Adrenal gland (tissue), 12 donors: ENCODE results near the gene UPP2. TPM values are rescaled to one million over a fixed set of nuclear protein-coding genes. Genes with fewer than 3 reads are reported as not detected.

Experiments
- DNase-seq, 7 donors: peaks; one replicate each; pipeline ENCODE4 v3.0.0-alpha.2; 2019 to 2020
- H3K27ac ChIP-seq, 5 donors: fragments of 200-600 bp; sonication (generic) in 4 of 5; 1 replicate in 3 of 5; 2 replicates in 2 of 5; pipeline versions ENCODE4 v1.5.1 to v1.8.0; 2016 to 2020; ENCODE audit warnings: mild to moderate bottlenecking in 1 of 5
- H3K27me3 ChIP-seq: fragments of 200-600 bp; 2 replicates; pipeline ENCODE4 v1.8.0; 2021
- H3K36me3 ChIP-seq, 2 donors: fragments of 200-600 bp; replicated peaks in 1 of 2; 1 replicate in 1 of 2; 2 replicates in 1 of 2; pipeline versions ENCODE4 v1.5.1 to v1.8.0; 2018 to 2022
- H3K4me1 ChIP-seq, 2 donors: fragments of 200-600 bp; replicated peaks in 1 of 2; 1 replicate in 1 of 2; 2 replicates in 1 of 2; pipeline versions ENCODE4 v1.5.1 to v1.8.0; 2018 to 2021
- H3K4me3 ChIP-seq, 4 donors: fragments of 200-600 bp; sonication (generic) in 3 of 4; one replicate each; pipeline ENCODE4 v1.5.1; 2016 to 2018
- H3K9me3 ChIP-seq, 3 donors: fragments of 200-600 bp; sonication (generic) in 1 of 3; replicated peaks in 1 of 3; 1 replicate in 2 of 3; 2 replicates in 1 of 3; pipeline versions ENCODE4 v1.5.1 to v1.8.0; 2016 to 2021
- POLR2A ChIP-seq, 2 donors: fragments of 450-650 bp; IDR thresholded peaks; one replicate each; pipeline ENCODE4 v1.6.1; 2017; ENCODE audit warnings: antibody characterized with exemption in 2 of 2, mild to moderate bottlenecking in 2 of 2, moderate library complexity in 1 of 2
- WGBS, 4 donors: extraction: QIAGEN DNeasy Blood & Tissue Kit in 2 of 4; methylation state at CpG; one replicate each; pipeline versions ENCODE4 v1.1.5 to v1.1.7; 2013 to 2017; 5-methylcytosine and 5-hydroxymethylcytosine counted together
- intact Hi-C, 2 donors: fragments of 100-400 bp; cut with DNase I; formaldehyde crosslinking; loops; one replicate each; pipeline versions ENCODE4 v1.14.1 to v1.15.0; 2022 to 2023
- polyA plus RNA-seq, 3 donors: library from polyadenylated mRNA; stranded (reverse); fragments of 200-250 nt in 2 of 3; fragments of 350-450 nt in 1 of 3; fragmentation: Illumina TruSeq in 1 of 3; extraction: RNeasy Lipid Tissue Mini Kit (QIAGEN cat#74804) in 1 of 3; gene quantifications; one replicate each; pipeline ENCODE4 v1.2.3, GENCODE V29; 2013 to 2014
- total RNA-seq, 9 donors: library from RNA; depleted of rRNA in 4 of 9; stranded (reverse); fragments of >200 nt in 4 of 9; fragments of 120-200 nt in 1 of 9; fragmentation: NEBNext Ultra II Directional in 1 of 9; extraction: Animal tissue kit (Norgen Biotek cat#: 25700) in 1 of 9; gene quantifications; one replicate each; pipeline versions ENCODE4 v1.1.0 to v1.2.4, GENCODE V29; 2013 to 2023
- TF ChIP-seq, protein P1 (sequence below), 6 experiments: fragments of 450-650 bp in 4 of 6; fragments of 200-600 bp in 2 of 6; sonication (generic) in 1 of 6; IDR thresholded peaks; 1 replicate in 5 of 6; 2 replicates in 1 of 6; pipeline versions ENCODE4 v1.5.1 to v1.8.0; 2016 to 2021; ENCODE audit warnings: antibody characterized with exemption in 6 of 6, mild to moderate bottlenecking in 2 of 6, moderate library complexity in 1 of 6
- donor health status: healthy with polysubstance abuse.
- donor health status: Bipolar disorder and iron deficiency.
- donor health status: DM: yes; HTN: yes; CAD: no.
- donor health status: DM: no; HTN: no; CAD: no.
- donor health status: DM: no; HTN: no; CAD: no.
- donor health status: DM: yes; HTN: yes; CAD: no.

The UPP2 gene
- total and polyA plus RNA-seq, 12 donors, result 0.05 to 0.18 (median 0.07) TPM; not detected in 6

DNA sequence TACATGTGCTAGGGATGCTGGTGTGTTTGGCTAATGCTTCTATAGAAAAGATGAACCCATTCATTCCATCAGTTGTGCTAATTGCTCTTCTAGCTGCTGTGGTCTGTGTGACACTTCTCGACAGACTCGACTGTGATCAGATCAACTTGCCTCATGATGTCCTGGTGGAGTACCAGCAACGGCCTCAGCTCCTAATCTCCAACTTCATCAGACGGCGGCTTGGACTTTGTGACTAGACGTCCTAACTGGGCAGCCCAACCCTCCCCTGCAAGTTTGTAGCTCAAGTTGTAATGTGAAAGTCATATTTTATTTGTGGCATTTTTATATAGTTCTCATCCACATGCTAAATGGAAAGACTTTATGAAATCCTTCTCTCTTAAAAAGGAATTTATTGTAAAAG, 33.0 kb downstream of the UPP2 start:
- Histone ChIP-seq H3K27me3 (no peaks in the 10 kb centered on the region), H3K36me3 (no peaks in the 10 kb centered on the region), H3K4me3 (no peak overlapping the region), H3K9me3 (no peaks in the 10 kb centered on the region), H3K4me1 (no peaks in the 10 kb centered on the region), H3K27ac (no peak overlapping the region)
- TF ChIP-seq POLR2A (IDR thresholded peaks at IDR 0.05), result no peak
- TF ChIP-seq, protein P1, sequence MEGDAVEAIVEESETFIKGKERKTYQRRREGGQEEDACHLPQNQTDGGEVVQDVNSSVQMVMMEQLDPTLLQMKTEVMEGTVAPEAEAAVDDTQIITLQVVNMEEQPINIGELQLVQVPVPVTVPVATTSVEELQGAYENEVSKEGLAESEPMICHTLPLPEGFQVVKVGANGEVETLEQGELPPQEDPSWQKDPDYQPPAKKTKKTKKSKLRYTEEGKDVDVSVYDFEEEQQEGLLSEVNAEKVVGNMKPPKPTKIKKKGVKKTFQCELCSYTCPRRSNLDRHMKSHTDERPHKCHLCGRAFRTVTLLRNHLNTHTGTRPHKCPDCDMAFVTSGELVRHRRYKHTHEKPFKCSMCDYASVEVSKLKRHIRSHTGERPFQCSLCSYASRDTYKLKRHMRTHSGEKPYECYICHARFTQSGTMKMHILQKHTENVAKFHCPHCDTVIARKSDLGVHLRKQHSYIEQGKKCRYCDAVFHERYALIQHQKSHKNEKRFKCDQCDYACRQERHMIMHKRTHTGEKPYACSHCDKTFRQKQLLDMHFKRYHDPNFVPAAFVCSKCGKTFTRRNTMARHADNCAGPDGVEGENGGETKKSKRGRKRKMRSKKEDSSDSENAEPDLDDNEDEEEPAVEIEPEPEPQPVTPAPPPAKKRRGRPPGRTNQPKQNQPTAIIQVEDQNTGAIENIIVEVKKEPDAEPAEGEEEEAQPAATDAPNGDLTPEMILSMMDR (IDR thresholded peaks at IDR 0.05), result no peak
- 82 to 91% (median 87%) methylated on average over 6 of the region's 6 CpGs for WGBS, 4 donors
- DNase-seq, result no peak
- intact Hi-C loops, result no loop called here

DNA sequence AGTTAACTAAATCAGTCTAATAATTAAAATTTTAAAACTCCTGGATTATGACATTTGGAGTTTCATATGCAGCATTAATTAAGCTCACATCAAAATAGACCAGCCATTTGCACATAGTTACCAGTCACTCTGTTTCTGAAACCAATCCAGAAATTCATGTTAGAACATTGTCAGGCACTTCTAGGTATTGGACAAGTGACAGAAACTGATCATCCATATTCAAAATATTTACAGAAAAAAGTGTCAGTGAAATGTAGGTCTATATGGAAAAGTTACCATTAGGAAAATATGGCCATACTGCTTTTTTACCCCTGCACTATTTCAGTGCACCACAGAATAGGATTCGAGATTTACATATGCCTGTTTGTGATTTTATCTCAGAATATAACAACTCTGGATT, 33.4 kb downstream of the UPP2 start:
- no peaks in the 10 kb centered on the region for H3K4me1 ChIP-seq
- DNase-seq, result no peak
- H3K27me3 ChIP-seq, result no peaks in the 10 kb centered on the region
- H3K9me3 ChIP-seq, result no peaks in the 10 kb centered on the region
- no peaks in the 10 kb centered on the region for H3K36me3 ChIP-seq
- TF ChIP-seq, protein P1 (IDR thresholded peaks at IDR 0.05), result no peak
- no peak for TF ChIP-seq POLR2A (IDR thresholded peaks at IDR 0.05)
- H3K4me3 ChIP-seq, result no peak overlapping the region
- intact Hi-C loops, result no loop called here
- WGBS, 4 donors, result 78 to 86% (median 80%) methylated on average over 1 of the region's 1 CpG
- H3K27ac ChIP-seq, result no peak overlapping the region

DNA sequence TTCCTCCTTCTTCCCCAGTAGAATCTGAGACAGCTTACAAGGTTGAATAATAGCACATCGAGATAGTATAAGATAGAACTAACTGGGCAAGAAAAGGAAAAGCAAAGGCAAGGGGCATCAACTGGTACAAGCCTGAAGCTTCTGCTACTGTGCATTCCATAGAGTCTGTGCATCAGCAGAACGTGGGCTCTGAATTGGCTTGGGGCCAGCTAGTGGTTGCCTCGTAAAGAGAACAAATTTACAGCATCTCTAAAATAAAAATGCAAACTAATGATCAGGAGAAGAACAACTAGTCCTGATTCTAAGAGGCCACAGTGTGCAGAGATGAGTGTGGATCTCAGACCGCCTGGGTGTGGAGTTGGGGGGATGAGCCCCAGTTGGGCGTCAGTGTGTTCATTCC, 36.6 kb downstream of the UPP2 start:
- Histone ChIP-seq H3K36me3 (no peaks in the 10 kb centered on the region), H3K4me3 (no peak overlapping the region), H3K27ac (no peak overlapping the region), H3K4me1 (no peaks in the 10 kb centered on the region), H3K9me3 (no peaks in the 10 kb centered on the region), H3K27me3 (no peaks in the 10 kb centered on the region)
- TF ChIP-seq POLR2A (IDR thresholded peaks at IDR 0.05), result no peak
- WGBS, 4 donors, result 49 to 59% (median 54%) methylated on average over 5 of the region's 5 CpGs
- DNase-seq, result no peak
- intact Hi-C loops, result no loop called here

DNA sequence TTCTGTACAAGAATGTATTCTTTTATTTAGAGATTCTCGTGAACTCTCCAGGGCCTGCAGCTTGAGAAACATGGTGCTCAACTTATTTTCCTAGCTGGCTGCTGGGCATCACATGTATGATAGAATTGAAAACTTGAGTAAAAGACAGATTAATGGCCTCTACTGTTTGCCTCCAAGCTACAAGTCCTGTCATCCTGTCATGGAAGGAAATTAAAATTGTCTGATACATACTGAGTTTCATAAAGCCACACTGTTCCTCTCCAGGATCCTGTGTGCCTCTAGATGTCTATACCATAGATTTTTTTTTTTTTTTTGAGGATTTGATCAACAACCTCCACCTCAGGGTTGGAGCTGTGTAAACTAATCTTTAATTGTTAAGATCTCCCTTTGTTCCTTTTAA, 38.5 kb downstream of the UPP2 start:
- H3K27me3 ChIP-seq, result no peaks in the 10 kb centered on the region
- H3K36me3 ChIP-seq, result no peaks in the 10 kb centered on the region
- no peaks in the 10 kb centered on the region for H3K4me1 ChIP-seq
- H3K27ac ChIP-seq, result no peak overlapping the region
- H3K9me3 ChIP-seq, result no peaks in the 10 kb centered on the region
- no peak for TF ChIP-seq POLR2A (IDR thresholded peaks at IDR 0.05)
- TF ChIP-seq, protein P1 (IDR thresholded peaks at IDR 0.05), result no peak
- intact Hi-C loops, result no loop called here
- H3K4me3 ChIP-seq, result no peak overlapping the region
- DNase-seq, result no peak
- WGBS, 4 donors, result 92 to 96% (median 93%) methylated on average over 1 of the region's 1 CpG

DNA sequence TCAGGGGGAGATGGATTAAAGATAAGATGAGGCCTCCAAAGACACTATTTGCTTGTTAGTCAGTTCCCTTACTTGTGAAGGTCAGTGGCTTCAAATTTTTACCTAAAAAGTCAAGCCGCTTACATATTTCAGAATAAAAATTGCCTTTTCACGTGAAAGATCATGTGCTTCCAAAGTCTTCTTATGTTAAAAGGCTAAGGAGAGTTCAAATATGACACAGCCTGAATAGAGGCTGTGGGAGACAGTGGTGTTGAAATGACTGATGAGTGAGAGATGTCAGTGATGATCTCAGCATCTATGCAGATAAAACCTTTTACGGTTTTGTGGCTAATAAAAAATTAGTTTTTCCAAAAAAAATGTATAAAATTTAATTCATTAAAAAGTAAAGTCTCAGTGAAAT, 40.5 kb downstream of the UPP2 start:
- no peak for DNase-seq

More for the DNA sequence above, 40.5 kb downstream of the UPP2 start:
- H3K9me3 ChIP-seq, result no peaks in the 10 kb centered on the region
- H3K4me1 ChIP-seq, result no peaks in the 10 kb centered on the region
- no peak overlapping the region for H3K27ac ChIP-seq
- WGBS, 4 donors, result 64 to 75% (median 70%) methylated on average over 3 of the region's 3 CpGs
- H3K4me3 ChIP-seq, result no peak overlapping the region
- intact Hi-C loops, result no loop called here
- TF ChIP-seq, protein P1 (IDR thresholded peaks at IDR 0.05), result no peak
- no peak for TF ChIP-seq POLR2A (IDR thresholded peaks at IDR 0.05)
- H3K36me3 ChIP-seq, result no peaks in the 10 kb centered on the region
- no peaks in the 10 kb centered on the region for H3K27me3 ChIP-seq
